GM12891 (cell line): ENCODE measurements around the gene HDAC4.

Experiments used
- POLR2A ChIP-seq: IDR thresholded peaks from 2 replicates; pipeline ENCODE4 v1.6.1; 2011; ENCODE audit warnings: low read depth, low read length, control low read depth
- TAF1 ChIP-seq: IDR thresholded peaks from 2 replicates; pipeline ENCODE4 v1.6.1; 2011; ENCODE audit warnings: low read depth, low read length, control low read depth

- no peak for TF ChIP-seq TAF1
- no peak for TF ChIP-seq POLR2A
Observed at GRCh38 chr2:239259603-239260298, 141.1 kb downstream of the HDAC4 start.
